GM21367 (cell line): ENCODE data around the gene PARL.

Source experiments
- ATAC-seq: cut with Tn5 transposase; IDR thresholded peaks from one replicate; pipeline ENCODE4 v1.9.1; 2021; ENCODE audit not compliant: unreplicated experiment

PARL gene

GRCh38 chr3:183884427-183885296, at the start of gene PARL:
PARL (minus strand) TSS chr3:183884880; CDS start chr3:183884846, 34 bp downstream.
- ATAC-seq: peak; percentile 99

GRCh38 chr3:183933160-183933559, 48.5 kb upstream of the PARL start:
- no peak for ATAC-seq

GRCh38 chr3:183931881-183932280, 47.2 kb upstream of the PARL start:
- ATAC-seq: no peak

- ATAC-seq: no peak
Observed at GRCh38 chr3:183930086-183930485, 45.4 kb upstream of the PARL start.

GRCh38 chr3:183927059-183927458, 42.4 kb upstream of the PARL start:
- ATAC-seq: no peak

- ATAC-seq: no peak
Observed at GRCh38 chr3:183924956-183925355, 40.3 kb upstream of the PARL start.

GRCh38 chr3:183924543-183924942, 39.9 kb upstream of the PARL start:
- ATAC-seq: no peak

- ATAC-seq: no peak
Observed at GRCh38 chr3:183922421-183922820, 37.7 kb upstream of the PARL start.

GRCh38 chr3:183921096-183921495, 36.4 kb upstream of the PARL start:
- ATAC-seq: no peak

GRCh38 chr3:183920416-183920815, 35.7 kb upstream of the PARL start:
- ATAC-seq: no peak

- ATAC-seq: no peak
Observed at GRCh38 chr3:183918178-183918577, 33.5 kb upstream of the PARL start.

- ATAC-seq: no peak
Observed at GRCh38 chr3:183917776-183918175, 33.1 kb upstream of the PARL start.

- no peak for ATAC-seq
Observed at GRCh38 chr3:183914856-183915255, 30.2 kb upstream of the PARL start.

GRCh38 chr3:183913580-183913920, 28.9 kb upstream of the PARL start:
- no peak for ATAC-seq

- ATAC-seq: no peak
Observed at GRCh38 chr3:183912895-183913579, 28.4 kb upstream of the PARL start.

GRCh38 chr3:183911763-183912506, 27.3 kb upstream of the PARL start:
- no peak for ATAC-seq

- no peak for ATAC-seq
Observed at GRCh38 chr3:183911087-183911486, 26.4 kb upstream of the PARL start.

- ATAC-seq: no peak
Observed at GRCh38 chr3:183909030-183909600, 24.4 kb upstream of the PARL start.

GRCh38 chr3:183907911-183908331, 23.2 kb upstream of the PARL start:
- no peak for ATAC-seq

- ATAC-seq: no peak
Observed at GRCh38 chr3:183907176-183907575, 22.5 kb upstream of the PARL start.

- no peak for ATAC-seq
Observed at GRCh38 chr3:183906234-183906921, 21.7 kb upstream of the PARL start.
